ENCODE data around the gene STARD7. TPM values are rescaled to one million over a fixed set of nuclear protein-coding genes. Genes with fewer than 3 reads are reported as not detected.

The STARD7 gene
- total and polyA plus RNA-seq, 2 of the 13 experiments (the other 11 are each of a cell fraction or from before 2014, with no cell fraction given) = 88.2 to 300 TPM

GRCh38 chr2:96180521-96180920 is 28.1 kb downstream of the STARD7 start (continued):
- TF ChIP-seq ZBED4 (CRISPR knock-in tag; IDR thresholded peaks at IDR 0.05; ENCODE audit: borderline replicate concordance) (no peak), ZNF556 (CRISPR knock-in tag; IDR thresholded peaks at IDR 0.05; ENCODE audit: borderline replicate concordance) (no peak), ATM (IDR thresholded peaks at IDR 0.05; ENCODE audit: borderline replicate concordance) (no peak), EED (CRISPR knock-in tag; IDR thresholded peaks at IDR 0.05) (no peak), PTBP1 (IDR thresholded peaks at IDR 0.05; ENCODE audit: low read depth, low read length, poor library complexity, severe bottlenecking) (no peak), CENPT (CRISPR knock-in tag; IDR thresholded peaks at IDR 0.05; ENCODE audit: low read depth) (no peak)

- Histone ChIP-seq H3K4me2 (ENCODE audit: low read depth, low read length) (no peak overlapping the region), H3K27ac (ENCODE audit: extremely low read length, insufficient read depth, low read length) (no peak overlapping the region), H4K20me1 (ENCODE audit: insufficient read depth, low read length) (no peaks in the 10 kb centered on the region), H3K9me3 (ENCODE audit: low read length) (no peaks in the 10 kb centered on the region), H3K9ac (ENCODE audit: insufficient read depth, low read depth, low read length) (no peak overlapping the region), H3K27me3 (ENCODE audit: control insufficient read depth in 1 of 2, insufficient read depth in 2 of 2, low read length in 2 of 2) (peaks cover 0 to 9% of the 10 kb centered on the region in 2 experiments; a peak in 2 of 5 replicates), H3K4me3 (replicated peaks in 1 of 3; ENCODE audit: insufficient read depth in 1 of 3, low read depth in 2 of 3, low read length in 3 of 3) (no peak overlapping the region), H3K4me1 (ENCODE audit: insufficient read depth, low read length) (no peaks in the 10 kb centered on the region), H2AFZ (ENCODE audit: low read length) (no peak overlapping the region), H3K36me3 (replicated peaks in 1 of 2; ENCODE audit: control insufficient read depth in 1 of 2, insufficient read depth in 2 of 2, low read length in 2 of 2) (peaks cover 8 to 10% of the 10 kb centered on the region in 2 experiments), H3K79me2 (ENCODE audit: insufficient read depth, low read length) (no peaks in the 10 kb centered on the region)
- 100% methylated on average over 1 of the region's 1 CpG for WGBS (ENCODE audit: low lambda C conversion rate)
- FAIRE-seq (no peak), DNase-seq (ENCODE audit: low spot score) (no peak), ATAC-seq (no peak)
- intact Hi-C loops (cut with micrococcal nuclease; ENCODE audit: unreplicated experiment) (no loop called here), in situ Hi-C loops (cut with HindIII; ENCODE audit: extremely low pct_ligation_motif_present, low pct_unique_long_range_greater_than_20kb) (no loop called here)
- ChIA-PET CTCF (ENCODE audit: low intra/inter-chr PET ratio, low total read pairs) (no interaction called here), POLR2A (interaction anchor here (1.3 kb wide), 1 partner anchor 29 kb away, joined by 4 read pairs; the partner anchor contains the start of gene STARD7)
- no TSS peak for BruUV-seq (replicated peaks)
- TF ChIP-seq HDAC1 (CRISPR knock-in tag; IDR thresholded peaks at IDR 0.05) (no peak), ZNF121 (CRISPR knock-in tag; IDR thresholded peaks at IDR 0.05) (peak; percentile 23; the same call in 1 of the 2 replicates)
Measured at GRCh38 chr2:96180002-96180401, 28.6 kb downstream of the STARD7 start.
